Measurements from ENCODE around the gene ID3.

Gene ID3

GRCh38 chr1:23528250-23528978, 30.9 kb downstream of the ID3 start:
- peak; percentile 53 to 54 for DNase-seq (ENCODE audit: low read depth in 2 of 2, low spot score in 1 of 2)

GRCh38 chr1:23527900-23528249, 31.4 kb downstream of the ID3 start:
- no peak for DNase-seq (ENCODE audit: low read depth in 2 of 2, low spot score in 1 of 2)

GRCh38 chr1:23527366-23527765, 31.9 kb downstream of the ID3 start:
- no peak for DNase-seq (ENCODE audit: low read depth in 2 of 2, low spot score in 1 of 2)

GRCh38 chr1:23526329-23527041, 32.8 kb downstream of the ID3 start:
- DNase-seq (ENCODE audit: low read depth in 2 of 2, low spot score in 1 of 2), result no peak

GRCh38 chr1:23525558-23526250, 33.6 kb downstream of the ID3 start:
- DNase-seq (ENCODE audit: low read depth in 2 of 2, low spot score in 1 of 2), result no peak

GRCh38 chr1:23524716-23525401, 34.4 kb downstream of the ID3 start:
- no peak for DNase-seq (ENCODE audit: low read depth in 2 of 2, low spot score in 1 of 2)

- no peak for DNase-seq (ENCODE audit: low read depth in 2 of 2, low spot score in 1 of 2)
These were observed 35.1 kb downstream of the ID3 start for GRCh38 chr1:23524163-23524562.

GRCh38 chr1:23522244-23522982, 36.9 kb downstream of the ID3 start:
- DNase-seq (ENCODE audit: low read depth in 2 of 2, low spot score in 1 of 2), result no peak

- DNase-seq (ENCODE audit: low read depth in 2 of 2, low spot score in 1 of 2), result no peak
These were observed 37.7 kb downstream of the ID3 start for GRCh38 chr1:23521588-23521987.

GRCh38 chr1:23517581-23517980, 41.7 kb downstream of the ID3 start:
- no peak for DNase-seq (ENCODE audit: low read depth in 2 of 2, low spot score in 1 of 2)

- DNase-seq (ENCODE audit: low read depth in 2 of 2, low spot score in 1 of 2), result no peak
These were observed 43.4 kb downstream of the ID3 start for GRCh38 chr1:23515905-23516304.

GRCh38 chr1:23514111-23514679, 45.1 kb downstream of the ID3 start:
- no peak for DNase-seq (ENCODE audit: low read depth in 2 of 2, low spot score in 1 of 2)

GRCh38 chr1:23509896-23510295, 49.4 kb downstream of the ID3 start:
- DNase-seq (ENCODE audit: low read depth in 2 of 2, low spot score in 1 of 2), result no peak
